K562 (cell line): ENCODE data around the gene FYB1. TPM values are rescaled to one million over a fixed set of nuclear protein-coding genes. Genes with fewer than 3 reads are reported as not detected.

Source experiments
- ATAC-seq: fragments of 200-7000 bp; cut with Tn5 transposase; 3 replicates; pipeline ENCODE4 v1.9.1; 2020; ENCODE audit warnings: moderate library complexity
- BruUV-seq: library from RNA; stranded (reverse); fragments of 400-500 nt; replicated peaks from 2 replicates; lab custom pipeline; 2021; lab: Mats Ljungman, UMichigan
- CTCF ChIA-PET: fragments of 300-600 bp; formaldehyde crosslinking; extraction: SDS; loops from one replicate; lab custom pipeline; 2021; ENCODE audit warnings: low intra/inter-chr PET ratio; lab: Yijun Ruan, JAX
- POLR2A ChIA-PET: fragments of 300-600, 350-650 bp; sonication (Branson Sonifier 250); formaldehyde crosslinking; extraction: SDS; loops from one replicate; lab custom pipeline; 2021; ENCODE audit warnings: antibody characterized with exemption, inconsistent platforms; lab: Yijun Ruan, JAX
- DNase-seq, 4 experiments: peaks; one replicate each; pipeline versions ENCODE4 v3.0.0 to v3.0.0-alpha.2; 2011 to 2018; ENCODE audit warnings: low spot score in 3 of 4, mixed read lengths in 3 of 4; ENCODE audit errors: extremely low read depth in 1 of 4
- FAIRE-seq: peaks from 2 replicates; lab custom pipeline; 2011; peaks lifted over from hg19 to GRCh38; lab: Jason Lieb, UNC
- H2AFZ ChIP-seq: 2 replicates; pipeline ENCODE4 v1.6.0; 2011; ENCODE audit warnings: low read depth, low read length, control low read depth, inconsistent platforms
- H3K27ac ChIP-seq: fragments of 200-600 bp; 3 replicates; pipeline ENCODE4 v1.8.0; 2011; ENCODE audit warnings: low read depth, mild to moderate bottlenecking, control low read depth, inconsistent platforms, low read length, moderate library complexity, mixed read lengths; ENCODE audit errors: extremely low read depth
- H3K27me3 ChIP-seq, 2 experiments: fragments of 300-600 bp in 1 of 2; 2 replicates in 1 of 2; 3 replicates in 1 of 2; pipeline versions ENCODE4 v1.6.0 to v1.8.0; 2011; ENCODE audit warnings: inconsistent platforms in 2 of 2, low read length in 2 of 2, mild to moderate bottlenecking in 1 of 2, mixed read lengths in 1 of 2, moderate library complexity in 1 of 2; ENCODE audit not compliant: control insufficient read depth in 2 of 2, insufficient read depth in 2 of 2
- H3K36me3 ChIP-seq: fragments of 300-600 bp; 3 replicates; pipeline ENCODE4 v1.8.0; 2011; ENCODE audit warnings: mild to moderate bottlenecking, low read length, inconsistent platforms; ENCODE audit not compliant: control insufficient read depth, insufficient read depth
- H3K4me1 ChIP-seq, 2 experiments: fragments of 200-600 bp in 1 of 2; replicated peaks in 1 of 2; 2 replicates in 1 of 2; 3 replicates in 1 of 2; pipeline versions ENCODE4 v1.5.1 to v1.8.0; 2011; ENCODE audit warnings: inconsistent platforms in 2 of 2, low read length in 2 of 2, mild to moderate bottlenecking in 1 of 2, mixed read lengths in 1 of 2, moderate library complexity in 1 of 2; ENCODE audit not compliant: control insufficient read depth in 2 of 2, insufficient read depth in 2 of 2
- H3K4me2 ChIP-seq: 2 replicates; pipeline ENCODE4 v1.6.1; 2011; ENCODE audit warnings: low read length, control low read depth, inconsistent platforms, mixed read lengths; ENCODE audit not compliant: insufficient read depth
- H3K4me3 ChIP-seq: fragments of 200-600 bp; sonication (generic), shearing (Covaris generic); 2 replicates; pipeline ENCODE4 v1.5.1; 2016; ENCODE audit warnings: control low read depth, inconsistent platforms
- H3K79me2 ChIP-seq: fragments of 200-600 bp; 3 replicates; pipeline ENCODE4 v1.8.0; 2011; ENCODE audit warnings: low read length, inconsistent platforms; ENCODE audit not compliant: control insufficient read depth, insufficient read depth
- H3K9ac ChIP-seq, 2 experiments: 2 replicates each; pipeline versions ENCODE4 v1.6.0 to v1.6.1; 2011; ENCODE audit warnings: low read depth in 2 of 2, low read length in 2 of 2, control low read depth in 1 of 2, inconsistent platforms in 1 of 2, mild to moderate bottlenecking in 1 of 2, mixed read lengths in 1 of 2; ENCODE audit not compliant: insufficient read depth in 1 of 2
- H3K9me1 ChIP-seq: one replicate; pipeline ENCODE4 v1.6.0; 2011; ENCODE audit warnings: inconsistent platforms, mild to moderate bottlenecking, low read length, moderate library complexity; ENCODE audit not compliant: control insufficient read depth, insufficient read depth
- H3K9me3 ChIP-seq: replicated peaks from 2 replicates; pipeline ENCODE4 v1.5.1; 2011; ENCODE audit warnings: low read depth, low read length, inconsistent platforms; ENCODE audit not compliant: control insufficient read depth, insufficient read depth
- H4K20me1 ChIP-seq: replicated peaks from 2 replicates; pipeline ENCODE4 v1.6.1; 2011; ENCODE audit warnings: low read length, inconsistent platforms, mixed read lengths; ENCODE audit not compliant: control insufficient read depth, insufficient read depth
- BCOR ChIP-seq: fragments of 450-650 bp; IDR thresholded peaks from 2 replicates; pipeline ENCODE4 v1.6.1; 2016
- ESRRA ChIP-seq: fragments of 450-650 bp; IDR thresholded peaks from 2 replicates; pipeline ENCODE4 v1.6.1; 2014; ENCODE audit warnings: low read depth, mild to moderate bottlenecking, moderate library complexity, borderline replicate concordance
- FUS ChIP-seq: fragments of 200-400 bp; formaldehyde crosslinking; optimal IDR thresholded peaks from 2 replicates; pipeline ENCODE3; 2017; ENCODE audit warnings: low read depth, low read length
- MECOM ChIP-seq: fragments of 250-450 bp; sonication (Bioruptor Pico); IDR thresholded peaks from 2 replicates; pipeline ENCODE4 v1.8.0; 2022; ENCODE audit warnings: inconsistent platforms
- PKNOX1 ChIP-seq: fragments of 450-650 bp; IDR thresholded peaks from 2 replicates; pipeline ENCODE4 v1.6.1; 2016
- PTBP1 ChIP-seq: fragments of 200-400 bp; formaldehyde crosslinking; IDR thresholded peaks from 2 replicates; pipeline ENCODE4 v1.6.1; 2017; ENCODE audit warnings: low read depth, low read length
- RAD21 ChIP-seq, 2 experiments: fragments of 250-450 bp in 1 of 2; fragments of 450-650 bp in 1 of 2; sonication (Bioruptor Pico) in 1 of 2; formaldehyde crosslinking in 1 of 2; IDR thresholded peaks in 1 of 2; conservative IDR thresholded peaks in 1 of 2; 2 replicates each; pipeline versions ENCODE4 v1.4.0 to v1.8.0; 2020 to 2022; ENCODE audit warnings: mild to moderate bottlenecking in 2 of 2, moderate library complexity in 1 of 2
- RREB1 ChIP-seq: fragments of 250-450 bp; sonication (Bioruptor Pico); IDR thresholded peaks from 2 replicates; pipeline ENCODE4 v1.4.0; 2020
- THRB ChIP-seq: fragments of 450-650 bp; formaldehyde crosslinking; conservative IDR thresholded peaks from 2 replicates; pipeline ENCODE4 v1.4.0; 2022; ENCODE audit warnings: mild to moderate bottlenecking, missing genetic modification characterization
- ZNF592 ChIP-seq: fragments of 450-650 bp; IDR thresholded peaks from 2 replicates; pipeline ENCODE4 v1.6.1; 2017; ENCODE audit warnings: antibody characterized with exemption, mild to moderate bottlenecking
- WGBS: fragments of 100-300 bp; shearing (Covaris generic); methylation state at CpG from one replicate; pipeline ENCODE4 v1.1.6; 2016; ENCODE audit warnings: low coverage, mixed read lengths; ENCODE audit not compliant: insufficient coverage; ENCODE audit errors: missing lambda C conversion rate; 5-methylcytosine and 5-hydroxymethylcytosine counted together
- in situ Hi-C: fragments of 300-500 bp; cut with MboI; formaldehyde crosslinking; loops from 4 replicates; pipeline ENCODE4 v1.15.0; 2018; ENCODE audit warnings: inconsistent platforms, mixed read lengths
- intact Hi-C: fragments of 100-400 bp; cut with micrococcal nuclease; formaldehyde crosslinking; loops from 2 replicates; pipeline ENCODE4 v1.14.2; 2022
- polyA plus RNA-seq, 8 experiments: library from polyadenylated mRNA; depleted of rRNA in 4 of 8; stranded (reverse) in 5 of 8; unstranded in 3 of 8; fragments of >200 nt; fragmentation: Nextera tagmentation in 2 of 8; fragmentation: Illumina TruSeq in 1 of 8; extraction: Ambion mirVana in 2 of 8; extraction: Trizol in 1 of 8; gene quantifications; 2 replicates each; pipeline versions ENCODE4 v1.2.1 to v1.2.3, GENCODE V29; 2011 to 2014; ENCODE audit warnings: inconsistent platforms in 1 of 8, missing spikeins in 1 of 8
- total RNA-seq, 7 experiments: library from RNA; depleted of rRNA in 6 of 7; stranded (reverse); fragments of >200 nt in 6 of 7; fragmentation: Illumina TruSeq in 2 of 7; extraction: Trizol in 2 of 7; gene quantifications; 2 replicates each; pipeline versions ENCODE4 v1.2.1 to v1.2.3, GENCODE V29; 2011 to 2021; ENCODE audit warnings: low replicate concordance in 1 of 7

The FYB1 gene
- total and polyA plus RNA-seq, 9 of the 15 experiments (the other 6 are each of a cell fraction or from before 2014, with no cell fraction given): 4.7 to 31.5 (median 9.7) TPM

GRCh38 chr5:39114155-39114554 lies 105.2 kb downstream of the FYB1 start:
- ChIA-PET POLR2A (interaction anchor here (0.6 to 1.1 kb wide), 3 partner anchors 34 to 252 kb away, joined by 3 read pairs; no protein-coding TSS in a partner anchor), CTCF (no interaction called here)
- H3K27me3 ChIP-seq: no peaks in the 10 kb centered on the region
- in situ Hi-C loops: no loop called here
- H2AFZ ChIP-seq: peak overlapping the region; percentile 26
- H3K9me1 ChIP-seq: no peaks in the 10 kb centered on the region
- no peaks in the 10 kb centered on the region for H4K20me1 ChIP-seq
- intact Hi-C loops: no loop called here
- FAIRE-seq (peak; percentile 72), DNase-seq (peak in 2 of 4 experiments; percentile 33 to 52), ATAC-seq (peak; percentile 15; the same call in 2 of the 3 replicates)
- H3K36me3 ChIP-seq: no peaks in the 10 kb centered on the region
- H3K27ac ChIP-seq: peak overlapping the region; percentile 0; the same call in 1 of the 3 replicates
- no TSS peak for BruUV-seq
- peaks cover 10 to 48% of the 10 kb centered on the region in 2 experiments for H3K4me1 ChIP-seq
- no peak overlapping the region for H3K4me3 ChIP-seq
- no peaks in the 10 kb centered on the region for H3K79me2 ChIP-seq
- no peak overlapping the region for H3K9ac ChIP-seq
- no peak overlapping the region for H3K4me2 ChIP-seq
- WGBS: 13% methylated on average over 4 of the region's 4 CpGs
- H3K9me3 ChIP-seq: no peaks in the 10 kb centered on the region
- TF ChIP-seq BCOR: no peak
- no peak for TF ChIP-seq PTBP1
- no peak for TF ChIP-seq FUS
- no peak for TF ChIP-seq PKNOX1
- TF ChIP-seq RREB1: no peak
- TF ChIP-seq THRB (CRISPR knock-in tag): no peak
- no peak for TF ChIP-seq RAD21 (CRISPR knock-in tag; conservative IDR thresholded peaks at IDR 0.05 in 1 of 2, IDR thresholded peaks at IDR 0.05 in 1 of 2)
- no peak for TF ChIP-seq MECOM (CRISPR knock-in tag)
- TF ChIP-seq ZNF592: 0 out of 2 replicates have a peak, but pooled peaks have one; percentile 25
- no peak for TF ChIP-seq ESRRA
